ENCODE measurements around the gene TRABD2B. TPM values are rescaled to one million over a fixed set of nuclear protein-coding genes. Genes with fewer than 3 reads are reported as not detected.

TRABD2B gene
- total and polyA plus RNA-seq, 2 donors from 2014 or later = 19.8 to 62.0 TPM

- FAIRE-seq (no peak), DNase-seq (peak in 1 of 5 donors; percentile 33)
- H3K27me3 ChIP-seq (ENCODE audit: control insufficient read depth, insufficient read depth, low read length) = no peaks in the 10 kb centered on the region
- no peaks in the 10 kb centered on the region for H3K36me3 ChIP-seq (ENCODE audit: control insufficient read depth in 2 of 3, insufficient read depth in 3 of 3, low read length in 3 of 3)
- H3K4me3 ChIP-seq (ENCODE audit: low read length in 3 of 3) = no peak overlapping the region
- no peaks in the 10 kb centered on the region for H3K9me3 ChIP-seq (ENCODE audit: control insufficient read depth in 2 of 3, insufficient read depth in 1 of 3, low read length in 3 of 3)
- H3K27ac ChIP-seq (ENCODE audit: low read depth in 2 of 2, low read length in 2 of 2) = no peak overlapping the region
- TF ChIP-seq CTCF (IDR thresholded peaks at IDR 0.05; ENCODE audit: borderline replicate concordance, extremely low read depth, insufficient read depth) = no peak
- intact Hi-C loops (cut with DNase I) = no loop called here
- no peak overlapping the region for H3K9ac ChIP-seq (ENCODE audit: low read length in 3 of 3)
- no peaks in the 10 kb centered on the region for H3K4me1 ChIP-seq (ENCODE audit: control insufficient read depth in 2 of 3, insufficient read depth in 2 of 3, low read depth in 1 of 3, low read length in 3 of 3)
Measured at GRCh38 chr1:48028218-48029069, 31.3 kb upstream of the TRABD2B start.

DNA sequence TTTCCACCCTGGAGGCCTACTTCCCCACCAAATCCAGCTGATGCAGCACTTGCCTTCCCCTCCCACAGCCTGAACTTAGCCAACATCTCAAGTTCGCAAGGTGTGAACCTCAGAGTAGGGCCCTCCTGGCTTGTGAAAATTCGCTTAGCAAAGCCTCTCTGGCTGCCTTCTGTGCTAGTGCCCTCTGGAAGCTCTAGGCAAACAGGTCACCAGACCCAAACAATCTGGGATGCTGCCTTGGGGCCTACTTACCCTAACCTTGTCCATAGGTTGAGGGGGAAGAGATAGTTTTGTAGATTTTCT lies 30.3 kb upstream of the TRABD2B start:
- H3K27me3 ChIP-seq (ENCODE audit: control insufficient read depth, insufficient read depth, low read length) = no peaks in the 10 kb centered on the region
- H3K4me1 ChIP-seq (ENCODE audit: control insufficient read depth in 2 of 3, insufficient read depth in 2 of 3, low read depth in 1 of 3, low read length in 3 of 3) = no peaks in the 10 kb centered on the region
- intact Hi-C loops (cut with DNase I) = no loop called here
- DNase-seq = no peak
- FAIRE-seq = no peak
- no peak for TF ChIP-seq CTCF (IDR thresholded peaks at IDR 0.05; ENCODE audit: borderline replicate concordance, extremely low read depth, insufficient read depth)
- H3K9me3 ChIP-seq (ENCODE audit: control insufficient read depth in 2 of 3, insufficient read depth in 1 of 3, low read length in 3 of 3) = no peaks in the 10 kb centered on the region
- no peak overlapping the region for H3K9ac ChIP-seq (ENCODE audit: low read length in 3 of 3)
- no peak overlapping the region for H3K27ac ChIP-seq (ENCODE audit: low read depth in 2 of 2, low read length in 2 of 2)
- no peak overlapping the region for H3K4me3 ChIP-seq (ENCODE audit: low read length in 3 of 3)
- H3K36me3 ChIP-seq (ENCODE audit: control insufficient read depth in 2 of 3, insufficient read depth in 3 of 3, low read length in 3 of 3) = no peaks in the 10 kb centered on the region

DNA sequence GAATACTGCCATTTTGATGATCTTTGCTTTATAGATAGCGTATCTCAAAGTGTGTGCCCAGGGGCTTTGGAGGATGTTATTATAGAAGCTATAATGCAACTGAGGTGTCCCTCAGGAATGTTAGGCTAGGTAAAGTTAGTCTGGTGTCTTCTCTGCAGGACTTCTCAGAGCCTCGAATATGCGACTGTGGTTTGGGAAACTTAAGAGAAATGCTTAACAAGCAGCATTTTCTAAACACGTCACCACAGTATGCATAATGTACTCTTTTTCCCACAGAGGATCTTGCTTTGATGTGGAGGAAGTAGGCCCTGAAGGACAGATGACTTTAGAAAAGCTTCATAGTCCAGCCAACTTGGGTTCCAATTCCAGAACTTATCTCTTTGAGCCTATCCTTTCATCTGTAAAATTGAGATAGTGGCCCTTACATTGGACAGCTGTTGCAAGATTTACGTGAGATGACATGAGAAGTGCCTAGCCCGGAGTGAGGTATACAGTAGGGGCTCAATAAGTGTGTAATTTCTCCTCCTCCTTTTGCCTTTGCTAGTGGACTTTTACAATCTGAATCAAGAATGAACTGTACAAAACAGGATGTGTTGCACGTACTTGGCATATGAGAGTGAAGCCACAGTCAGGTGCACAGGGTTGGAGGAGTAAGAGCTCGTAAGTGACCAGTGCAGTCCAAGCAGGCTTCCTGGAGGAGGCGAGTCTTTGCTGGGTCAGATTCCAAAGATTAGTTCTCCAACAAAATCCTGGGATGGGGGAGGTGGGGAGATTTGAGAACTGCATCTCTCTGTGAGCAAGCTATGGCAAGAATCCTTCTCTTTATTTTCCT lies 29.7 kb upstream of the TRABD2B start:
- intact Hi-C loops (cut with DNase I) = no loop called here
- H3K27me3 ChIP-seq (ENCODE audit: control insufficient read depth, insufficient read depth, low read length) = no peaks in the 10 kb centered on the region
- TF ChIP-seq CTCF (IDR thresholded peaks at IDR 0.05; ENCODE audit: borderline replicate concordance, extremely low read depth, insufficient read depth) = no peak
- no peaks in the 10 kb centered on the region for H3K4me1 ChIP-seq (ENCODE audit: control insufficient read depth in 2 of 3, insufficient read depth in 2 of 3, low read depth in 1 of 3, low read length in 3 of 3)
- FAIRE-seq (no peak), DNase-seq (peak in 1 of 5 donors; percentile 24)
- H3K9me3 ChIP-seq (ENCODE audit: control insufficient read depth in 2 of 3, insufficient read depth in 1 of 3, low read length in 3 of 3) = no peaks in the 10 kb centered on the region
- H3K27ac ChIP-seq (ENCODE audit: low read depth in 2 of 2, low read length in 2 of 2) = no peak overlapping the region
- no peak overlapping the region for H3K9ac ChIP-seq (ENCODE audit: low read length in 3 of 3)
- no peak overlapping the region for H3K4me3 ChIP-seq (ENCODE audit: low read length in 3 of 3)
- no peaks in the 10 kb centered on the region for H3K36me3 ChIP-seq (ENCODE audit: control insufficient read depth in 2 of 3, insufficient read depth in 3 of 3, low read length in 3 of 3)

All from kidney (tissue), 14 donors.